Liver (tissue), 9 donors: ENCODE measurements around the gene RAB15. TPM values are rescaled to one million over a fixed set of nuclear protein-coding genes. Genes with fewer than 3 reads are reported as not detected.

Experiments used
- DNase-seq: peaks from one replicate; pipeline ENCODE4 v3.0.0-alpha.2; 2017; ENCODE audit warnings: low spot score
- H3K27ac ChIP-seq, 2 donors: one replicate each; pipeline ENCODE4 v1.7.0; 2013; ENCODE audit warnings: inconsistent platforms in 2 of 2, low read length in 2 of 2, control low read depth in 1 of 2, low read depth in 1 of 2, mild to moderate bottlenecking in 1 of 2
- H3K27me3 ChIP-seq, 4 donors: one replicate each; pipeline versions ENCODE4 v1.6.1 to v1.7.0; 2013; ENCODE audit warnings: low read length in 3 of 4, inconsistent platforms in 1 of 4, mild to moderate bottlenecking in 1 of 4, moderate library complexity in 1 of 4; ENCODE audit not compliant: control insufficient read depth in 4 of 4, insufficient read depth in 4 of 4
- H3K36me3 ChIP-seq, 4 donors: one replicate each; pipeline versions ENCODE4 v1.6.1 to v1.7.0; 2013; ENCODE audit warnings: low read length in 3 of 4, mild to moderate bottlenecking in 3 of 4, low read depth in 1 of 4, moderate library complexity in 1 of 4; ENCODE audit not compliant: control insufficient read depth in 4 of 4, insufficient read depth in 3 of 4
- H3K4me1 ChIP-seq, 4 donors: one replicate each; pipeline versions ENCODE4 v1.6.1 to v1.7.0; 2013; ENCODE audit warnings: low read length in 3 of 4, mild to moderate bottlenecking in 3 of 4, moderate library complexity in 1 of 4; ENCODE audit not compliant: control insufficient read depth in 4 of 4, insufficient read depth in 4 of 4
- H3K4me3 ChIP-seq, 3 donors: one replicate each; pipeline versions ENCODE4 v1.6.1 to v1.7.0; 2013; ENCODE audit warnings: low read length in 3 of 3, control low read depth in 1 of 3, low read depth in 1 of 3, mild to moderate bottlenecking in 1 of 3
- H3K9ac ChIP-seq, 2 donors: one replicate each; pipeline ENCODE4 v1.7.0; 2013; ENCODE audit warnings: low read length in 2 of 2, mild to moderate bottlenecking in 2 of 2, moderate library complexity in 2 of 2, control low read depth in 1 of 2, low read depth in 1 of 2
- H3K9me3 ChIP-seq, 4 donors: one replicate each; pipeline versions ENCODE4 v1.6.1 to v1.7.0; 2013; ENCODE audit warnings: low read length in 3 of 4; ENCODE audit not compliant: control insufficient read depth in 4 of 4
- CTCF ChIP-seq: fragments of 150-350 bp; IDR thresholded peaks from 2 replicates; pipeline ENCODE4 v1.5.1; 2017; ENCODE audit warnings: improper control_type of control experiment, low read depth, low read length; ENCODE audit not compliant: missing input control
- EGR1 ChIP-seq, 2 donors: IDR thresholded peaks; 2 replicates each; pipeline ENCODE4 v1.6.1; 2016 to 2018; ENCODE audit warnings: antibody characterized with exemption in 2 of 2, low read depth in 2 of 2
- FOXA2 ChIP-seq: IDR thresholded peaks from 2 replicates; pipeline ENCODE4 v1.6.1; 2016; ENCODE audit warnings: antibody characterized with exemption
- GABPA ChIP-seq, 2 donors: IDR thresholded peaks in 1 of 2; conservative IDR thresholded peaks in 1 of 2; 2 replicates each; pipeline ENCODE4 v1.6.1; 2016; ENCODE audit warnings: antibody characterized with exemption in 2 of 2, mild to moderate bottlenecking in 1 of 2, moderate library complexity in 1 of 2
- HNF4A ChIP-seq, 2 donors: conservative IDR thresholded peaks; 2 replicates each; pipeline ENCODE4 v1.6.1; 2016; ENCODE audit warnings: antibody characterized with exemption in 2 of 2, mild to moderate bottlenecking in 2 of 2
- HNF4G ChIP-seq: IDR thresholded peaks from 2 replicates; pipeline ENCODE4 v1.6.1; 2016; ENCODE audit warnings: antibody characterized with exemption
- JUND ChIP-seq, 2 donors: IDR thresholded peaks; 2 replicates each; pipeline ENCODE4 v1.6.1; 2016; ENCODE audit warnings: antibody characterized with exemption in 2 of 2
- MAX ChIP-seq: IDR thresholded peaks from 2 replicates; pipeline ENCODE4 v1.6.1; 2016; ENCODE audit warnings: antibody characterized with exemption
- NR2F2 ChIP-seq: IDR thresholded peaks from 2 replicates; pipeline ENCODE4 v1.6.1; 2016; ENCODE audit warnings: antibody characterized with exemption
- RAD21 ChIP-seq, 2 donors: IDR thresholded peaks; 2 replicates each; pipeline ENCODE4 v1.6.1; 2016; ENCODE audit warnings: antibody characterized with exemption in 2 of 2, mild to moderate bottlenecking in 2 of 2
- REST ChIP-seq: IDR thresholded peaks from 2 replicates; pipeline ENCODE4 v1.6.1; 2016; ENCODE audit warnings: antibody characterized with exemption, mild to moderate bottlenecking
- RXRA ChIP-seq, 2 donors: IDR thresholded peaks; 2 replicates each; pipeline ENCODE4 v1.6.1; 2017 to 2018; ENCODE audit warnings: antibody characterized with exemption in 2 of 2, mild to moderate bottlenecking in 1 of 2
- SP1 ChIP-seq: IDR thresholded peaks from 2 replicates; pipeline ENCODE4 v1.6.1; 2018; ENCODE audit warnings: antibody characterized with exemption, mild to moderate bottlenecking
- TAF1 ChIP-seq: conservative IDR thresholded peaks from 2 replicates; pipeline ENCODE4 v1.6.1; 2016; ENCODE audit warnings: antibody characterized with exemption, mild to moderate bottlenecking
- YY1 ChIP-seq: IDR thresholded peaks from 2 replicates; pipeline ENCODE4 v1.6.1; 2016; ENCODE audit warnings: antibody characterized with exemption, mild to moderate bottlenecking
- WGBS: extraction: QIAGEN DNeasy Blood & Tissue Kit; methylation state at CpG from one replicate; pipeline ENCODE4 v1.1.7; 2013; 5-methylcytosine and 5-hydroxymethylcytosine counted together
- polyA plus RNA-seq, 2 donors: library from polyadenylated mRNA; stranded (reverse) in 1 of 2; unstranded in 1 of 2; fragments of 200-250 nt in 1 of 2; fragments of >200 nt in 1 of 2; fragmentation: Nextera tagmentation in 1 of 2; extraction: Ambion mirVana in 1 of 2; gene quantifications; one replicate each; pipeline versions ENCODE4 v1.2.1 to v1.2.3, GENCODE V29; 2013 to 2015
- total RNA-seq, 2 donors: library from RNA; depleted of rRNA; stranded (reverse); fragments of >200 nt; gene quantifications; one replicate each; pipeline ENCODE4 v1.2.3, GENCODE V29; 2014
- TF ChIP-seq, protein P1 (sequence below): IDR thresholded peaks from 2 replicates; pipeline ENCODE4 v1.6.1; 2016; ENCODE audit warnings: antibody characterized with exemption
- TF ChIP-seq, protein P2 (sequence below): IDR thresholded peaks from 2 replicates; pipeline ENCODE4 v1.6.1; 2016; ENCODE audit warnings: antibody characterized with exemption
- donor health status: healthy.
- donor health status: healthy.
- donor health status: healthy.
- donor health status: healthy.
- donor health status: healthy.

Gene RAB15
- total and polyA plus RNA-seq, 4 donors: 5.5 to 18.0 (median 11.1) TPM

DNA sequence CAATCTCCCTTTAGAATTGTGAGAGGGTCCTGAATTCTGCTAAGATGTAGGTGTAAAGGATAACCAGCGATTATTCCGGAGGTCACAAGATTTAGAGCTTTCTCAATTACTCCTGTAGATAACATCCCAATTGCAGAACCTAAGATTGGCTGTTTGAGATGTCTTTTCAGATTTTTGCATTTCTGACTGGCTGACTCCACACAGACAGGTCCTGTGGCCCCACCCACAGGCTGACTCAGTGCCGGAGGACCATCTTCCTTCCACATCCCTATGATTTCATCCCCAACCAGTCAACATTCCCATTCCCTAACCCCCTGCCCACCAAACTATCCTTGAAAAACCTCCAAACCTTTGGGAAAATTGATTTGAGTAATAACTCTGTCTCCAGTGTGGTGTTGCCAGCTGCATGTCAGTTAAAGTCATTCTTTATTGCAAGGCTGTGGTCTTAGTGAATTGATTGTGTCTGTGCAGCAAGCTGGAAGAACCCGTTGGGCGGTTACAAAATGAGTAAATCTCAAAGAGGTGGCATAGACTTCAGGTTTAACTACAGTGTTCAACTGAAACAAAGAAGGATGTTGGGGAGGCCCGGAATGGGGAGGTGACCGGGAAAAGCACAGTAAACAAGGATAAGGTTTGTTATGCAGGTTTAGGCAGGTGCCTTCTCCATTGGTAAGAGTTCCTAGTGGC, 25.1 kb upstream of the RAB15 start:
- Histone ChIP-seq H3K36me3 (no peaks in the 10 kb centered on the region), H3K4me3 (no peak overlapping the region), H3K27ac (no peak overlapping the region), H3K27me3 (no peaks in the 10 kb centered on the region), H3K9ac (no peak overlapping the region), H3K4me1 (no peaks in the 10 kb centered on the region), H3K9me3 (no peaks in the 10 kb centered on the region)
- TF ChIP-seq RAD21 (IDR thresholded peaks at IDR 0.05) (no peak), SP1 (no peak), EGR1 (IDR thresholded peaks at IDR 0.05; ENCODE audit: low read depth in 2 of 2) (no peak)
- WGBS: 90% methylated on average over 7 of the region's 7 CpGs
- no peak for DNase-seq

GRCh38 chr14:64995291-64995690, 23.2 kb upstream of the RAB15 start:
- Histone ChIP-seq H3K4me3 (no peak overlapping the region), H3K9me3 (no peaks in the 10 kb centered on the region), H3K27me3 (no peaks in the 10 kb centered on the region), H3K4me1 (peaks cover 0 to 9% (median 7%) of the 10 kb centered on the region in 4 donors), H3K27ac (no peak overlapping the region), H3K36me3 (no peaks in the 10 kb centered on the region), H3K9ac (no peak overlapping the region)
- TF ChIP-seq RAD21 (IDR thresholded peaks at IDR 0.05) (no peak), MAX (no peak), GABPA (IDR thresholded peaks at IDR 0.05 in 1 of 2, conservative IDR thresholded peaks at IDR 0.05 in 1 of 2) (no peak), HNF4A (conservative IDR thresholded peaks at IDR 0.05) (no peak)
- TF ChIP-seq, protein P1, sequence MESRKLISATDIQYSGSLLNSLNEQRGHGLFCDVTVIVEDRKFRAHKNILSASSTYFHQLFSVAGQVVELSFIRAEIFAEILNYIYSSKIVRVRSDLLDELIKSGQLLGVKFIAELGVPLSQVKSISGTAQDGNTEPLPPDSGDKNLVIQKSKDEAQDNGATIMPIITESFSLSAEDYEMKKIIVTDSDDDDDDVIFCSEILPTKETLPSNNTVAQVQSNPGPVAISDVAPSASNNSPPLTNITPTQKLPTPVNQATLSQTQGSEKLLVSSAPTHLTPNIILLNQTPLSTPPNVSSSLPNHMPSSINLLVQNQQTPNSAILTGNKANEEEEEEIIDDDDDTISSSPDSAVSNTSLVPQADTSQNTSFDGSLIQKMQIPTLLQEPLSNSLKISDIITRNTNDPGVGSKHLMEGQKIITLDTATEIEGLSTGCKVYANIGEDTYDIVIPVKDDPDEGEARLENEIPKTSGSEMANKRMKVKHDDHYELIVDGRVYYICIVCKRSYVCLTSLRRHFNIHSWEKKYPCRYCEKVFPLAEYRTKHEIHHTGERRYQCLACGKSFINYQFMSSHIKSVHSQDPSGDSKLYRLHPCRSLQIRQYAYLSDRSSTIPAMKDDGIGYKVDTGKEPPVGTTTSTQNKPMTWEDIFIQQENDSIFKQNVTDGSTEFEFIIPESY: no peak
- no peak for DNase-seq
- 98% methylated on average over 3 of the region's 3 CpGs for WGBS

DNA sequence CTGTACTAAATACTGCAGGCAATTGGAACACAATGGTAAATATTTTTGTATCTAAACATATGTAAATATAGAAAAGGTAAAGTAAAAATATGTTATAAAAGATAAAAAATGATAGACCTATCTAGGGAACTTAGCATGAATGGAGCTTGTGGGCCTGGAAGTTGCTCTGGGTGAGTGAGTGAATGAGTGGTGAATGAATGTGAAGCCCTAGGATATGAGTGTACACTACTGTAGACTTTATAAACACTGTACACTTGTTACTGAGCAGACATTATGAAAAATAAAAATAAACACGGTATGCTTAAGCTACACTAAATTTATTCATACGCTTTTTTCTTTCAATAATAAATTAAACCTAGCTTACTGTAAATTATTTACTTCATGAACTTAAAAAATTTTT, 22.4 kb upstream of the RAB15 start:
- Histone ChIP-seq H3K36me3 (no peaks in the 10 kb centered on the region), H3K4me1 (peaks cover 2 to 13% (median 9%) of the 10 kb centered on the region in 4 donors), H3K27ac (no peak overlapping the region), H3K4me3 (no peak overlapping the region), H3K27me3 (no peaks in the 10 kb centered on the region), H3K9ac (no peak overlapping the region), H3K9me3 (no peaks in the 10 kb centered on the region)
- 98% methylated on average over 2 of the region's 2 CpGs for WGBS
- DNase-seq: no peak
- TF ChIP-seq YY1: no peak
- no peak for TF ChIP-seq TAF1
- TF ChIP-seq FOXA2: no peak
- TF ChIP-seq JUND (IDR thresholded peaks at IDR 0.05): no peak
- TF ChIP-seq RAD21 (IDR thresholded peaks at IDR 0.05): no peak
- TF ChIP-seq REST: no peak
- no peak for TF ChIP-seq EGR1 (IDR thresholded peaks at IDR 0.05; ENCODE audit: low read depth in 2 of 2)
- no peak for TF ChIP-seq RXRA (IDR thresholded peaks at IDR 0.05)
- TF ChIP-seq HNF4G: no peak
- no peak for TF ChIP-seq GABPA (IDR thresholded peaks at IDR 0.05 in 1 of 2, conservative IDR thresholded peaks at IDR 0.05 in 1 of 2)
- TF ChIP-seq, protein P1: no peak
- no peak for TF ChIP-seq SP1
- no peak for TF ChIP-seq CTCF
- TF ChIP-seq NR2F2: no peak
- TF ChIP-seq HNF4A (conservative IDR thresholded peaks at IDR 0.05): no peak
- TF ChIP-seq, protein P2, sequence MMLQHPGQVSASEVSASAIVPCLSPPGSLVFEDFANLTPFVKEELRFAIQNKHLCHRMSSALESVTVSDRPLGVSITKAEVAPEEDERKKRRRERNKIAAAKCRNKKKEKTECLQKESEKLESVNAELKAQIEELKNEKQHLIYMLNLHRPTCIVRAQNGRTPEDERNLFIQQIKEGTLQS: no peak
- no peak for TF ChIP-seq MAX
